Suprapubic skin (tissue), 4 donors: ENCODE results near the gene SERPINB1. TPM values are rescaled to one million over a fixed set of nuclear protein-coding genes. Genes with fewer than 3 reads are reported as not detected.

Experiments
- DNase-seq, 2 donors: peaks; one replicate each; pipeline ENCODE4 v3.0.0-alpha.2; 2019; ENCODE audit warnings: low spot score in 2 of 2
- H3K27ac ChIP-seq: fragments of 200-600 bp; sonication (generic); one replicate; pipeline ENCODE4 v1.5.1; 2019
- H3K27me3 ChIP-seq: fragments of 200-600 bp; sonication (generic); one replicate; pipeline ENCODE4 v1.5.1; 2019
- H3K36me3 ChIP-seq: fragments of 200-600 bp; sonication (generic); one replicate; pipeline ENCODE4 v1.5.1; 2019
- H3K4me1 ChIP-seq: fragments of 200-600 bp; sonication (generic); one replicate; pipeline ENCODE4 v1.5.1; 2019
- H3K4me3 ChIP-seq: fragments of 200-600 bp; sonication (generic); one replicate; pipeline ENCODE4 v1.5.1; 2019; ENCODE audit warnings: mild to moderate bottlenecking
- H3K9me3 ChIP-seq: fragments of 200-600 bp; sonication (generic); one replicate; pipeline ENCODE4 v1.5.1; 2019
- CTCF ChIP-seq, 2 donors: fragments of 200-600 bp in 1 of 2; fragments of 450-650 bp in 1 of 2; sonication (generic) in 1 of 2; IDR thresholded peaks; one replicate each; pipeline ENCODE4 v1.5.1; 2016 to 2019; ENCODE audit warnings: antibody characterized with exemption in 2 of 2, mild to moderate bottlenecking in 1 of 2, moderate library complexity in 1 of 2
- EP300 ChIP-seq: sonication (generic); formaldehyde crosslinking; IDR thresholded peaks from one replicate; pipeline ENCODE4 v1.6.1; 2017; ENCODE audit warnings: antibody characterized with exemption
- POLR2A ChIP-seq, 2 donors: fragments of 450-650 bp; IDR thresholded peaks; one replicate each; pipeline ENCODE4 v1.6.1; 2017; ENCODE audit warnings: antibody characterized with exemption in 2 of 2, mild to moderate bottlenecking in 2 of 2, moderate library complexity in 2 of 2
- POLR2AphosphoS5 ChIP-seq, 3 donors: sonication (generic); formaldehyde crosslinking; IDR thresholded peaks; one replicate each; pipeline ENCODE4 v1.6.1; 2017; ENCODE audit warnings: antibody characterized with exemption in 3 of 3
- WGBS: methylation state at CpG from one replicate; pipeline ENCODE4 v1.1.5; 2018; 5-methylcytosine and 5-hydroxymethylcytosine counted together
- total RNA-seq, 4 donors: library from RNA; depleted of rRNA; stranded (reverse); fragments of >200 nt; gene quantifications; one replicate each; pipeline ENCODE4 v1.1.0, GENCODE V29; 2016

Gene SERPINB1
- total RNA-seq, 4 donors from 2014 or later: 11.8 to 20.6 (median 16.9) TPM

- DNase-seq: no peak
- no peak overlapping the region for H3K4me3 ChIP-seq
- H3K9me3 ChIP-seq: no peaks in the 10 kb centered on the region
- TF ChIP-seq POLR2A (IDR thresholded peaks at IDR 0.05) (no peak), POLR2AphosphoS5 (IDR thresholded peaks at IDR 0.05) (no peak), EP300 (no peak), CTCF (IDR thresholded peaks at IDR 0.05) (no peak)
- no peak overlapping the region for H3K27ac ChIP-seq
- H3K36me3 ChIP-seq: no peaks in the 10 kb centered on the region
- no peaks in the 10 kb centered on the region for H3K27me3 ChIP-seq
- peaks cover 24% of the 10 kb centered on the region for H3K4me1 ChIP-seq
- WGBS: 76% methylated on average over 2 of the region's 2 CpGs
Observed at GRCh38 chr6:2871102-2871501, 29.4 kb upstream of the SERPINB1 start.

- no peak for TF ChIP-seq CTCF (IDR thresholded peaks at IDR 0.05)
- no peak for TF ChIP-seq EP300
- no peak for TF ChIP-seq POLR2AphosphoS5 (IDR thresholded peaks at IDR 0.05)
- TF ChIP-seq POLR2A (IDR thresholded peaks at IDR 0.05): no peak
- WGBS: 96% methylated on average over 24 of the region's 39 CpGs
- Histone ChIP-seq H3K9me3 (no peaks in the 10 kb centered on the region), H3K36me3 (no peaks in the 10 kb centered on the region), H3K27ac (no peak overlapping the region), H3K4me1 (peaks cover 21% of the 10 kb centered on the region), H3K4me3 (no peak overlapping the region), H3K27me3 (no peaks in the 10 kb centered on the region)
- DNase-seq: no peak
Observed at GRCh38 chr6:2870046-2870636, 28.5 kb upstream of the SERPINB1 start.

DNA sequence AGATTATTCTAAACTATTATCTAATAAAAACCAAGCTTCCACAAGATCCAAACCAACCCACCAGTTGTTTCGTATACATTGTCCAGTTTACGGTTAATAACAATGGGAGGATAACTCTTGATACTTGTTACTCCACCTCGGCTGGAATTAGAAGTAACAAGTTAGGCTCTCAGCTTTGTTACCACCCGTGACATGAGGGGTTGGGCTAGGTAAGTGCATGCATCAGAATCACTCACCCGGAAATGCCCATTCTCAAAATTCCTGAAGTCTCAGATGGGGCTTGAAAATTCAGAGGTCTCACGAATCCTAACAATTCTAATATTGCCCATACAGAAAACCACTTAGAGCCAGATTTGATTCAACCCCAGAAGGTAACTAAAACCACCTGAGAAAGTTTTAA is 27.0 kb upstream of the SERPINB1 start:
- 93% methylated on average over 6 of the region's 6 CpGs for WGBS
- TF ChIP-seq CTCF (IDR thresholded peaks at IDR 0.05): no peak

DNA sequence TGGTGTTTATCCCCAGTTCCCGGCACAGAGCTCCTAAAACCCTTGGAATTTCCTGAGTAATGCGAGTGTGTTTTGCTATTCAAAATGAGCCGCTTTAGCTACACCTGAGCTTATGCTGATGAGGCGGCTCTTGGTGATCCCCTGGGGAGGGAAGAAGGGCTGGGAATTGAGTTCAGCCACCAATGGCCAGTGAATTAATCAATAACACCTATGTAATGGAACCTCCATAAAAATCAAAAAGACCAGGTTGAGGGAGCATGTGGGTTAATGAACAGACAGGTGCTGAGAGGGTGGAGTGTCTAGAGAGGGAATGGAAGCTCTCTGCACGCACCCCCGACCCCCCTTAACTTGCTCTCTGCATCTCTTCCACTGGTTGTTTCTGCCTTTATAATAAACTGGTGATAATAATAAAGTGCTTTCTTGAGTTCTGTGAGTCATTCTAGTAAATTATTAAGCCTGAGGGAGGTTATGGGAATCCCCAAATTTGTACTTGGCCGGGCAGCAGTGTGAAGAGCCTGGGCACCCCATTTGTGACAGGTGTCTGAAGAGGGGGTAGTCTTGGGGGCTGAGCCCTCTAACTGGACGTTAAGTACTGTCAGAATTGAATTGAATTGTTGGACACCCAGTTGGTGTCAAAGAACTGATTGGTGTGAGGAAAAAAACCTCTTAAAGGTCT is 24.6 kb upstream of the SERPINB1 start:
- no peaks in the 10 kb centered on the region for H3K36me3 ChIP-seq

More for the DNA sequence above, 27.0 kb upstream of the SERPINB1 start:
- Histone ChIP-seq H3K9me3 (no peaks in the 10 kb centered on the region), H3K27ac (no peak overlapping the region), H3K4me1 (peaks cover 12% of the 10 kb centered on the region), H3K27me3 (no peaks in the 10 kb centered on the region), H3K36me3 (no peaks in the 10 kb centered on the region), H3K4me3 (no peak overlapping the region)
- DNase-seq: no peak

More for the DNA sequence above, 24.6 kb upstream of the SERPINB1 start:
- no peaks in the 10 kb centered on the region for H3K9me3 ChIP-seq
- no peaks in the 10 kb centered on the region for H3K27me3 ChIP-seq
- H3K4me1 ChIP-seq: peaks cover 12% of the 10 kb centered on the region
- no peak for DNase-seq
- no peak overlapping the region for H3K4me3 ChIP-seq
- WGBS: 37% methylated on average over 8 of the region's 8 CpGs
- no peak overlapping the region for H3K27ac ChIP-seq
- TF ChIP-seq POLR2A (IDR thresholded peaks at IDR 0.05) (no peak), EP300 (no peak), CTCF (IDR thresholded peaks at IDR 0.05) (no peak), POLR2AphosphoS5 (IDR thresholded peaks at IDR 0.05) (no peak)
